ENCODE results near the gene FAM111B.
A peak's percentile ranks its signal among the peaks of the same experiment; 100 is the strongest.

The FAM111B gene

DNA sequence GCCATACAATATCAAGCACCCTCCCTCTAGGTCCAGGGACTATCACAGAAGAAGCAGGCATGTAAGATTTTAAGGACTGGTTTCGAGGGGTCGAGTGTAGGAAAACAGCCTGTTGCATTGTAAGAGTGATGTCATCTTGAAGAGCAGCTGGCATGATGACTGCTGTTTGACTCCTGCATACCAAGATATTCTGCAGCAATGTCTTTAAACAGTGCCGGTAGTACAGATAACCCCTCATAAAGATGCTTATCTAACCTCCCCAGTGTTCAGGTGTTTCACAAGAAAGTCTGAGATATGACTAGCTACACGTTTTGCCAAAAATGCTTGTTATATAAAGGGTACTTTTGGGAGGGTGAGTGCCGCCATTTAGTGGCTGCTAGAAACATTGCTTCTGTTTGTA, 47.6 kb downstream of the FAM111B start:
- no peak for DNase-seq (ENCODE audit: low spot score)

DNA sequence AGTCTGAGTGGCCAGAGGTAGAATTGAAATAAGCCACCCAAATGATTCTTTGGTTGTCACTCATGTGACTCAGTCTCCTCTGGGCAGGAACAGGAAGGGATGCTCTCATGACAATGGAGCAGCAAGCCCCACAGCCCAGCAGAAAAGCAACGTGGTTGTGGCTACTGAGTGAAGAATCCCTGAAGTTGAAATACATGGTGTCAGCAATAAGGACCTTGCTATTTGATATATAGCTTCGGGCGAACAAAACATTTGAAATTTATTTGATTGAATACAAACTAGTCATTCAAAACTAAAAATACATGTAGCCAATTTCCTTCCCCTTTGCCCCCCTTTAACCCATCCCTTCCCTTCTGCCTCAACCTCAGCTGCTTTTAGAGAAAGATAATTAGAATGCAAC, 50.4 kb downstream of the FAM111B start:
- DNase-seq (ENCODE audit: low spot score): no peak

DNA sequence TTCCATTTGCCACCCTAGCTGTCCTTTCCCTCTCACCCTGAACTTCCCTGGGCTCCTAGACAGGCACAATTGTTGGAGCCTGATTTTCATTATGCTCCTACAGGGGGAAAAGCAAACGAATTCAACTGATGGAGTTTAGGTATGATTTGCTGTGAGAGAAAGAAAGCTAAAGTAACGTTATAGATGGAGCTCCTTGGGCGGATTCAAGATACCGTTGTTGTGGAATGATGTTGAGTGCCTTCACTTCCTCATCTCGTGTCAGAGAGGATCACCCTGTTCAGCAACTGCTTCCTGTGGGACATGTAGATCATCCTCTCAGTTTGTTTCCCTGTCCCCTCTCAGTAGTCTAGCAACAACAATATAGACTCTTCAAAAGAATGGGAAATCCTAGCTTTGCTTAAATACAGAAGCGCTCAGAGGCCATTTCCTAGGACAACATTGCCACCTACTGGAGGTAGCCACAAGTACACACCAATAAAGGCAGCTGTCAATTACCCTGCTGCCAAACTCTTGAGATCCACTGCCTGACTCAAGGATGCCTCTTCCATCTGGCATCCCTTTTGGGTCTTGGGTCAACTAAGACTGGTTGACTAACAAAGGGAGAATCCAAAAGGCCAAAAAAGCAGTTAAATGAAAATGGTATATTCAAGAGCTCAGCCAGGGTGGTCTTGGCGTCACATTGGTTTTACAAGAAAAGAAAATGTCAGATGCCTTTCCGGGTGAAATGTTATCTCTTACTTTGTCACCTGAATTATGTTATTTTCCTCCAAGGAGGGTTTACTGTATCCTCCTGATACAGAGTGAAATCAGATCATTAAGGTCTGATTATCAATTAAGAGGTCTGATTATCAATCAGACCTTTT, 51.4 kb downstream of the FAM111B start:
- peak; percentile 79 for DNase-seq (ENCODE audit: low spot score)

DNA sequence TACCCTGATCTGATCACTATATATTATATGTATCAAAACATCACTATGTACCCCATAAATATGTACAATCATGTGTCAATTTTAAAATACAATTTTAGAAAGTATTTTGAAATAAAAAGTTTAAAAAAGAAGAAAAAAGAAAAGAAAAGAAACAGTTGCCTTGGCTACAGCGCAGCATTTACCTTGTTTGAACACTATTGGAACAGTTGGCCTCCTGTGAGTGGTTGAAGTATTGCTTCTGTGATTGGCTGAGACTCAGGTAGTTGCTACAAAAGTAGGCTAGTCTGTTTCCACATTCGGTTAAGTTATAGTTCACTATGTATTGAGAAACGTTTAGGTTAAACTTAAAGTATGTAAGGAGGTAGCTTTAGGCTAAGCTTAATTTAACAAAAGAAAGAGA, 57.0 kb downstream of the FAM111B start:
- no peak for DNase-seq (ENCODE audit: low spot score)

DNA sequence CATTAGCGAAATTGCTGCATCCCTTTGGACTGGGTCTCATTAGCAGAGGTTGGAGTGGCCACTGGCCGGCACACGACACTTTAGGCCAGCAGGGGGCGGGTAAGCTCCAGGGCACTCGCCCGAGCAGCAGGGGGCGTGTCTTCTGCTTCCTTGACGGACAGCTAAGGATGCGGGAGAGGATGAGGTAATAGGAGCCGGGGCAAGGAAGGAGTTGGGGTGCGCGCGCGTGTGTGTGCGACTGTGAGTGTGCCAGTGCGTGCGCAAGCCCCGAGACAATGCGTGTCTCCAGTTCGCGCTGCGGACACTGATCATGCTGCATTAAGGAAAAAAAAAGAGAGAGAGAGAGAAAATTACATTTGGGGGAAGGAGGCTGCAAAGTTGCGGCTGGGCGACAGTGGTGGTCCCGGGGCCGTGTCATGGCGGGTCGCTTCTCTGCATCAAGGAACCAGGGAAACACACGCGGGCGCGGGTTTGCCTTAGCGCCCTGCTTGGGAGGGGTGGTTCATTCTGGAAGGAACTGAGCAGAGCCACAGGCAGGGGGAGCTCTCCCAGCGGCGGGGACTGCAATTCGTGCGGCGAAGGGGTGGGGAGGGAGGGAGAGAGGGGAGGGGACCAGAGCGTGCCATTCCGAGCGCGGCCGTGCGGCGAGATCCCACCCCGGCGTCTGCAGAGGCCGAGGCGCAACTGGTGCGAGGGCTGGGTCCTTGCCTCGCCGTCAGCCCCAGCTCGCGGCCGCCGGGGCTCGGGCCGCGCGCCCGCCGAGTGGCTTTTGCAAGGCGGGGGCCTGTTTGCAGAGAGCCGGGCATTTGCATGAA, 64.7 kb downstream of the FAM111B start, which contains the start of gene DTX4:
TSS of gene DTX4 (plus strand) at position 625 of the 815 bp plus-strand sequence. CDS start 464 bp downstream, outside the sequence.
- DNase-seq (ENCODE audit: low spot score): peak; percentile 88

DNA sequence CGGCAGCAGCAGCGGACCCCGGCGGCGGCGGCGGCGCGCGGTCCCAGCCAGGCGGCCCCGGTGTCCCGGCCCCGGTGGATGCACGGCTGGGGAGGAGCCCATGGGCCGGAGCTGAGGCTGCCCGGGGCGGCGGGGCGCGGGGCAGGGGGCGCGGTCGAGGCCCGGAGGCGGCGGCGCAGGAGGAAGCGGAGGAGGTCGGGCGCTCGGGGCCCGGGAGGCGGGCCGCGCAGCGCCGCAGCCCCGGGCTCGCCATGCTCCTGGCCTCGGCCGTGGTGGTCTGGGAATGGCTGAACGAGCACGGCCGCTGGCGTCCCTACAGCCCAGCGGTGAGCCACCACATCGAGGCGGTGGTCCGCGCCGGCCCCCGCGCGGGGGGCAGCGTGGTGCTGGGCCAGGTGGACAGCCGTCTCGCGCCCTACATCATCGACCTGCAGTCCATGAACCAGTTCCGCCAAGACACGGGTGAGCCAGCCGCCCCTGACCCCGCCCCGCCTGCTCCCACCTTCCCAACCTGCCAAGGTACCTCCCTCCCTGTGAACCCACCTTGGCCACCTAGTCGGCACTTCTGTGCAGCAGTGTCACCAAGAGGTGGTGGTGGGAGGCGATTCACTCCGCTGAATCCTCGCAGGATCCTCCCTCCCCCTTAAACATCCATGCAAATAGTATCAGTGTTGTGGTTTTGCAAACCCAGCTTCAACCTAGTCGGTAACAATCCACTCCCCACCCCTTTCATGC, 65.5 kb downstream of the FAM111B start:
- no peak for DNase-seq (ENCODE audit: low spot score)

DNA sequence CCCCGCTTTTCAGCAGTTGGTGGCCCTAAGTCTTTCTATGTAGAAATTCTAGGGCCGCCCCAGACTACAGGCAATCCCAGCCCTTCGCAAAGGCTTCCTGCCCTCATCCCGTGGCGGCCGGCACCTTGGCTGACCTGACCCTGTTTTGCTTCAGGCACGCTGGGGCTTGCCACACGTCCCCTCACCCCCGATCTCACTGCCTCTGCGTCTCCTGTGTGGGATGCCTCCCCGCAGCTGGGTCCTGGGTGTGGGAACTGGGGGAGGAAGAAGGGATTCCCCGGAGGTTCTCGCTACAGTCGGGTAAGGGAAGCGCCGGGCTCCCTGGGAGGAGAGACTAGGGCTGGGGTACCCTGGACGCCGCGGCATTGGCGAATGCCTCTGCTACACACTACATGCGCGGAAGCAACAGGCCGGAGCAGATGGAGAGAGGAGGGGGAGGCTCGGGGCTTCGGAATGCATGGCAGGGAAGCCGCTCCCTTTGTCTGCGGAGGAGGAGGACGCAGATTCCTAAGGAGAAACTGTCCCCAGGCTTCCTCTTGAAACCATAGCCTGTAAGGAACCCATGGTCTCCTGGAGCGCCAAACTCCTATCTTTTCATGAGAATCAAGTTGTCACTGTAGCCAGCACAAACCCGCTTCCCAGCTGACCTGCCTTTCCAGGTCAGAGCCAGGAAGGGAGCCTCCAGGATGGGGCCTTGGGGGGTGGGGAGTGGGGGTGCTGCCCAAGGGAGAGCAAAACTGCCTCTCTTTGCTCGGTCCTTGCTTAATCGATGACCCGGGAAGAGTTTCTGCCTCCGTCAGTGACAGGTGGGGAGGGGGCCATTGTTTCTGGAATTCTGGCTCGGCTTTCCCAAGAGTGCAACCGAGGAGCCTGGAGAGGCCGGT, 66.3 kb downstream of the FAM111B start:
- DNase-seq (ENCODE audit: low spot score): no peak

DNA sequence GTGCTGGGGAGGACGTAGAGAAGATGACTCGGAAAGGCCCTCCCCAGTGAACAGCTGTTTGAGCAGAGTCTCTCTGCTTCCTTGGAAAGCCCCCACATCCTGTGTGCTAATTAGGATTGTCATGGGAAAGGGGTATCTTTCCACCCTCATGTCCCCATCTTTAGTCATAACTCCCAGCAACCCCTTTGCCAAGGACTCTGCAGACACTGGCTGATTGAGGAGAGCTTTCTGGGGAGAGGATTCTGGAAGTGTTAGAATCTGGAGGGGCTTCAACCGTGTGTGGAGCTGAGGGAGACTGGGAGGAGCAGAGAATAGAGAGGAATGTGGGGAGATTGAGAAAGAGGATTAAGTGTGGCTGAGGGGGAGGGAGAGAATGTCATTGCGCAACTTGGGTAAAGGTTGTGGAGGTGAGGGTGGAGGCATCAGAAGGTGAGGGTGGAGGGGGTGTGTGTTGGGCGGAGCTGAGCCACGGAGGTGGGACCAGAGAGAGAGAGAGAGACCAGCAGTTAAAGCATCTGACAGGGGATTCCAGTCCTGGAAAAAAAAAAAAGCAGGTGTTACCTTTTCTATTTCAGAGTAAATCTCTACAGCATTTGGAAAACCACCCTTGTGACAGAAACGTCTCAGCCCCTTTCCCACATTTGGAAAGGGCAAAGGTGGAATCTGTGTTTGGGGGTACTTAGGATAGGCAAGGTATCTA, 67.1 kb downstream of the FAM111B start:
- no peak for DNase-seq (ENCODE audit: low spot score)

DNA sequence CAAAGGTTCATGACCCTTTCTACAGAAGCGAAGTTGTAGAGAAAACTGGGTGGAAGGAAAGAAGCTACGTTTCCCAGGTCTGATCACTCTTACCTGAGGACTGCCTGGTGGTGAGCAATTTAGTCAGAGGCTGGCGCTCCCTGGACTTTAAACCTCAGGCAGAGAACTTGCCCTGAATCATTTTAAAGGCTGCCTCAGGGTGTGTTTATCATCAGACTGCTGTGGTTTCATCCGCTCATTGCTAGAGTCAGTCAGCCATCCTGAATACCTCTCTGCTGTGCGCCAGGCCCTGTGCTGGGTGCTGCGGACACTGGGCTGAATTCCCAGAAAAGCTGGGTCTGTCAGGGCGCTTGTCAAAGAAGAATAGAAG, 67.6 kb downstream of the FAM111B start:
- DNase-seq (ENCODE audit: low spot score): no peak

DNA sequence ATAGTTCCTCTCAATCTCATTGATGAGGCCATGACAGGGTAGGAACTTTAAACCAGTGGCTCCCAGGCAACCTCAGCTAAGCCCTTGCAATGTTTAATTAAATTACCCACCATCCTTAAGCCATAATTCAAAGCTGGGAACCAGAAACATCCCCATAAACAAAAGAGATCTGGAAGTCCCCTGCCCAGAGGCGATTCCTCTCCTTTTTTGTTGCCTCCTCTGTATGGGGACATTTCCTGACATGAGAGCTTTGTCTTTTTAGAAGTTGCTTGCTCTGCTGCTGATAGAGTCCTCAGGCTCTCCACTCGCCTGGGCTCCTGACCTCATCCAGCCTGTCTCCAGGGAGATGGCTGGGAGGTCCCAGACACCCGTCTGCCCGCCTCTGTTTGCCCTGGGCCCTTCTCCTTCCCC, 68.1 kb downstream of the FAM111B start:
- no peak for DNase-seq (ENCODE audit: low spot score)

DNA sequence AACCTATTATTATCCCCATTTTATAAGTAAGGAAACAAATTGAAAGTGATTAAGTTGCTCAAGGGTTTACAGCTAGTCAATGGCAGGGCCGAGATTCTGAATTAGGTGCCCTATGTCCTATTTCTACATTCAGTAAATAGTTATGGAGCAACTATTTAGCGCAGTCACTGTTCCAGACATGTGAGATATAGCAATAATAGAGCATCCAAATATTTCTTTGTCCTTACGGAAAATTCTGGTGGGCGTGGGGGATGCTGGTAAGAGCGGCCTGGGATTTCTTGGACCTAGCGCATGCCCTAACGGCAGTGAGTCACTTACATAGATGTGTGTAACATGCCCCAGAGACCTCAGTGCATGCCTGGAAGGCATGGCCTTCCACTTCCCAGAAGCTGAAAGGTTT, 69.3 kb downstream of the FAM111B start:
- DNase-seq (ENCODE audit: low spot score): no peak

Data from CD4-positive, alpha-beta T cell treated with Interleukin-2 at 100 ng/mL for 4 hours (primary cell).